NCI-H510A treated with DMSO at 0.1 percent for 48 hours (cell line): ENCODE measurements around the gene OR10R2.

Source experiments
- DNase-seq: peaks from one replicate; lab custom pipeline; 2025; lab: John Stamatoyannopoulos, UW

Gene OR10R2

GRCh38 chr1:158527190-158527815 is 55.3 kb downstream of the OR10R2 start:
- peak; percentile 39 for DNase-seq
